ENCODE measurements around the gene RHOT2.

Gene RHOT2

GRCh38 chr16:652454-653305 lies 15.3 kb upstream of the RHOT2 start:
- Histone ChIP-seq H3K4me1 (ENCODE audit: insufficient read depth, low read length) (peaks cover 18% of the 10 kb centered on the region), H3K27ac (ENCODE audit: low read depth, low read length) (no peak overlapping the region), H3K9ac (ENCODE audit: low read length) (no peak overlapping the region), H3K27me3 (ENCODE audit: control insufficient read depth in 1 of 2, insufficient read depth in 2 of 2, low read length in 2 of 2) (no peaks in the 10 kb centered on the region), H3K4me3 (ENCODE audit: low read depth in 1 of 2, low read length in 2 of 2) (no peak overlapping the region), H3K36me3 (ENCODE audit: insufficient read depth, low read length) (no peaks in the 10 kb centered on the region), H3K9me3 (ENCODE audit: low read length) (no peaks in the 10 kb centered on the region)

GRCh38 chr16:654034-654433 lies 13.9 kb upstream of the RHOT2 start:
- H3K27ac ChIP-seq (ENCODE audit: low read depth, low read length), result no peak overlapping the region

GRCh38 chr16:657487-657886 lies 10.4 kb upstream of the RHOT2 start:
- no peaks in the 10 kb centered on the region for H3K9me3 ChIP-seq (ENCODE audit: low read length)
- H3K36me3 ChIP-seq (ENCODE audit: insufficient read depth, low read length), result no peaks in the 10 kb centered on the region
- no peaks in the 10 kb centered on the region for H3K27me3 ChIP-seq (ENCODE audit: control insufficient read depth in 1 of 2, insufficient read depth in 2 of 2, low read length in 2 of 2)
- H3K9ac ChIP-seq (ENCODE audit: low read length), result no peak overlapping the region
- peaks cover 11% of the 10 kb centered on the region for H3K4me1 ChIP-seq (ENCODE audit: insufficient read depth, low read length)
- no peak overlapping the region for H3K27ac ChIP-seq (ENCODE audit: low read depth, low read length)
- no peak overlapping the region for H3K4me3 ChIP-seq (ENCODE audit: low read depth in 1 of 2, low read length in 2 of 2)

More at GRCh38 chr16:654034-654433, 13.9 kb upstream of the RHOT2 start:
- peaks cover 9% of the 10 kb centered on the region for H3K4me1 ChIP-seq (ENCODE audit: insufficient read depth, low read length)
- no peaks in the 10 kb centered on the region for H3K27me3 ChIP-seq (ENCODE audit: control insufficient read depth in 1 of 2, insufficient read depth in 2 of 2, low read length in 2 of 2)
- no peak overlapping the region for H3K4me3 ChIP-seq (ENCODE audit: low read depth in 1 of 2, low read length in 2 of 2)
- no peak overlapping the region for H3K9ac ChIP-seq (ENCODE audit: low read length)
- no peaks in the 10 kb centered on the region for H3K36me3 ChIP-seq (ENCODE audit: insufficient read depth, low read length)
- H3K9me3 ChIP-seq (ENCODE audit: low read length), result no peaks in the 10 kb centered on the region

- no peaks in the 10 kb centered on the region for H3K9me3 ChIP-seq (ENCODE audit: low read length)
- H3K4me3 ChIP-seq (ENCODE audit: low read depth in 1 of 2, low read length in 2 of 2), result no peak overlapping the region
- no peaks in the 10 kb centered on the region for H3K36me3 ChIP-seq (ENCODE audit: insufficient read depth, low read length)
- H3K27ac ChIP-seq (ENCODE audit: low read depth, low read length), result no peak overlapping the region
- H3K4me1 ChIP-seq (ENCODE audit: insufficient read depth, low read length), result peaks cover 11% of the 10 kb centered on the region
- H3K27me3 ChIP-seq (ENCODE audit: control insufficient read depth in 1 of 2, insufficient read depth in 2 of 2, low read length in 2 of 2), result no peaks in the 10 kb centered on the region
- no peak overlapping the region for H3K9ac ChIP-seq (ENCODE audit: low read length)
These were observed 9.0 kb upstream of the RHOT2 start for GRCh38 chr16:658679-659571.

- peaks cover 11% of the 10 kb centered on the region for H3K4me1 ChIP-seq (ENCODE audit: insufficient read depth, low read length)
- no peak overlapping the region for H3K9ac ChIP-seq (ENCODE audit: low read length)
- H3K27me3 ChIP-seq (ENCODE audit: control insufficient read depth in 1 of 2, insufficient read depth in 2 of 2, low read length in 2 of 2), result no peaks in the 10 kb centered on the region
- H3K9me3 ChIP-seq (ENCODE audit: low read length), result no peaks in the 10 kb centered on the region
- H3K4me3 ChIP-seq (ENCODE audit: low read depth in 1 of 2, low read length in 2 of 2), result no peak overlapping the region
- H3K27ac ChIP-seq (ENCODE audit: low read depth, low read length), result no peak overlapping the region
- no peaks in the 10 kb centered on the region for H3K36me3 ChIP-seq (ENCODE audit: insufficient read depth, low read length)
These were observed 8.3 kb upstream of the RHOT2 start for GRCh38 chr16:659618-660017.

GRCh38 chr16:660132-660458 lies 7.8 kb upstream of the RHOT2 start:
- Histone ChIP-seq H3K9ac (ENCODE audit: low read length) (no peak overlapping the region), H3K4me3 (ENCODE audit: low read depth in 1 of 2, low read length in 2 of 2) (peak overlapping the region in 1 of 2 donors; percentile 21), H3K27me3 (ENCODE audit: control insufficient read depth in 1 of 2, insufficient read depth in 2 of 2, low read length in 2 of 2) (no peaks in the 10 kb centered on the region), H3K4me1 (ENCODE audit: insufficient read depth, low read length) (peaks cover 11% of the 10 kb centered on the region), H3K27ac (ENCODE audit: low read depth, low read length) (peak overlapping the region; percentile 82), H3K9me3 (ENCODE audit: low read length) (no peaks in the 10 kb centered on the region), H3K36me3 (ENCODE audit: insufficient read depth, low read length) (no peaks in the 10 kb centered on the region)

- H3K36me3 ChIP-seq (ENCODE audit: insufficient read depth, low read length), result no peaks in the 10 kb centered on the region
- H3K9ac ChIP-seq (ENCODE audit: low read length), result no peak overlapping the region
- H3K4me3 ChIP-seq (ENCODE audit: low read depth in 1 of 2, low read length in 2 of 2), result peak overlapping the region in 1 of 2 donors; percentile 21
- H3K9me3 ChIP-seq (ENCODE audit: low read length), result no peaks in the 10 kb centered on the region
- peaks cover 11% of the 10 kb centered on the region for H3K4me1 ChIP-seq (ENCODE audit: insufficient read depth, low read length)
- peak overlapping the region; percentile 82 for H3K27ac ChIP-seq (ENCODE audit: low read depth, low read length)
- no peaks in the 10 kb centered on the region for H3K27me3 ChIP-seq (ENCODE audit: control insufficient read depth in 1 of 2, insufficient read depth in 2 of 2, low read length in 2 of 2)
These were observed 7.3 kb upstream of the RHOT2 start for GRCh38 chr16:660459-661183.

- Histone ChIP-seq H3K27me3 (ENCODE audit: control insufficient read depth in 1 of 2, insufficient read depth in 2 of 2, low read length in 2 of 2) (no peaks in the 10 kb centered on the region), H3K36me3 (ENCODE audit: insufficient read depth, low read length) (no peaks in the 10 kb centered on the region), H3K9ac (ENCODE audit: low read length) (no peak overlapping the region), H3K27ac (ENCODE audit: low read depth, low read length) (peak overlapping the region; percentile 52), H3K9me3 (ENCODE audit: low read length) (no peaks in the 10 kb centered on the region), H3K4me1 (ENCODE audit: insufficient read depth, low read length) (peaks cover 11% of the 10 kb centered on the region), H3K4me3 (ENCODE audit: low read depth in 1 of 2, low read length in 2 of 2) (no peak overlapping the region)
These were observed 6.6 kb upstream of the RHOT2 start for GRCh38 chr16:661184-661821.

- Histone ChIP-seq H3K27me3 (ENCODE audit: control insufficient read depth in 1 of 2, insufficient read depth in 2 of 2, low read length in 2 of 2) (no peaks in the 10 kb centered on the region), H3K9ac (ENCODE audit: low read length) (no peak overlapping the region), H3K27ac (ENCODE audit: low read depth, low read length) (no peak overlapping the region), H3K4me1 (ENCODE audit: insufficient read depth, low read length) (peaks cover 11% of the 10 kb centered on the region), H3K9me3 (ENCODE audit: low read length) (no peaks in the 10 kb centered on the region), H3K36me3 (ENCODE audit: insufficient read depth, low read length) (no peaks in the 10 kb centered on the region), H3K4me3 (ENCODE audit: low read depth in 1 of 2, low read length in 2 of 2) (no peak overlapping the region)
These were observed 5.8 kb upstream of the RHOT2 start for GRCh38 chr16:662095-662494.

- no peaks in the 10 kb centered on the region for H3K27me3 ChIP-seq (ENCODE audit: control insufficient read depth in 1 of 2, insufficient read depth in 2 of 2, low read length in 2 of 2)
- H3K36me3 ChIP-seq (ENCODE audit: insufficient read depth, low read length), result no peaks in the 10 kb centered on the region
- H3K27ac ChIP-seq (ENCODE audit: low read depth, low read length), result no peak overlapping the region
- peaks cover 16% of the 10 kb centered on the region for H3K4me1 ChIP-seq (ENCODE audit: insufficient read depth, low read length)
- H3K9me3 ChIP-seq (ENCODE audit: low read length), result no peaks in the 10 kb centered on the region
- no peak overlapping the region for H3K9ac ChIP-seq (ENCODE audit: low read length)
- H3K4me3 ChIP-seq (ENCODE audit: low read depth in 1 of 2, low read length in 2 of 2), result no peak overlapping the region
These were observed 5.3 kb upstream of the RHOT2 start for GRCh38 chr16:662597-662996.

GRCh38 chr16:666572-666971 lies 1.4 kb upstream of the RHOT2 start:
- Histone ChIP-seq H3K27ac (ENCODE audit: low read depth, low read length) (no peak overlapping the region), H3K4me3 (ENCODE audit: low read depth in 1 of 2, low read length in 2 of 2) (no peak overlapping the region), H3K36me3 (ENCODE audit: insufficient read depth, low read length) (peaks cover 18% of the 10 kb centered on the region)

More at GRCh38 chr16:666572-666971, 1.4 kb upstream of the RHOT2 start:
- peaks cover 17% of the 10 kb centered on the region for H3K4me1 ChIP-seq (ENCODE audit: insufficient read depth, low read length)
- no peaks in the 10 kb centered on the region for H3K27me3 ChIP-seq (ENCODE audit: control insufficient read depth in 1 of 2, insufficient read depth in 2 of 2, low read length in 2 of 2)
- H3K9ac ChIP-seq (ENCODE audit: low read length), result no peak overlapping the region
- no peaks in the 10 kb centered on the region for H3K9me3 ChIP-seq (ENCODE audit: low read length)
